Right lobe of liver (tissue), 6 donors: Measurements from ENCODE around the gene LRRC53. TPM values are rescaled to one million over a fixed set of nuclear protein-coding genes. Genes with fewer than 3 reads are reported as not detected.

Source experiments
- ATAC-seq, 4 donors: fragments of 200-7000 bp; cut with Tn5 transposase; one replicate each; pipeline ENCODE4 v1.9.1; 2020; ENCODE audit warnings: mild to moderate bottlenecking in 4 of 4, moderate library complexity in 4 of 4
- DNase-seq, 3 donors: peaks; one replicate each; pipeline ENCODE4 v3.0.0-alpha.2; 2020
- H3K27ac ChIP-seq, 3 donors: fragments of 200-600 bp; one replicate each; pipeline ENCODE4 v1.8.0; 2022
- H3K27me3 ChIP-seq, 2 donors: fragments of 200-600 bp; one replicate each; pipeline ENCODE4 v1.8.0; 2022
- H3K36me3 ChIP-seq, 4 donors: fragments of 200-600 bp; sonication (generic) in 1 of 4; one replicate each; pipeline versions ENCODE4 v1.5.1 to v1.8.0; 2017 to 2022; ENCODE audit warnings: control low read depth in 1 of 4
- H3K4me1 ChIP-seq, 4 donors: fragments of 200-600 bp; sonication (generic) in 1 of 4; one replicate each; pipeline versions ENCODE4 v1.5.1 to v1.8.0; 2017 to 2022; ENCODE audit warnings: control low read depth in 1 of 4
- H3K4me3 ChIP-seq, 3 donors: fragments of 200-600 bp; one replicate each; pipeline ENCODE4 v1.8.0; 2022
- H3K9me3 ChIP-seq, 4 donors: fragments of 200-600 bp; sonication (generic) in 1 of 4; one replicate each; pipeline versions ENCODE4 v1.5.1 to v1.8.0; 2017 to 2022; ENCODE audit warnings: control low read depth in 1 of 4
- POLR2A ChIP-seq: fragments of 450-650 bp; IDR thresholded peaks from one replicate; pipeline ENCODE4 v1.6.1; 2017; ENCODE audit warnings: antibody characterized with exemption, mild to moderate bottlenecking
- WGBS: methylation state at CpG from one replicate; pipeline ENCODE4 v1.1.6; 2018; ENCODE audit warnings: low coverage, low lambda C conversion rate; ENCODE audit not compliant: insufficient coverage; ENCODE audit errors: missing lambda C conversion rate; 5-methylcytosine and 5-hydroxymethylcytosine counted together
- intact Hi-C, 2 donors: fragments of 100-400 bp; cut with DNase I; formaldehyde crosslinking; loops; one replicate each; pipeline versions ENCODE4 v1.11.2 to v1.14.1; 2022
- total RNA-seq, 6 experiments: library from RNA; depleted of rRNA in 2 of 6; stranded (reverse); fragments of >200 nt in 2 of 6; fragmentation: NEBNext Ultra II Directional in 3 of 6; extraction: Animal tissue kit (Norgen Biotek cat#: 25700) in 3 of 6; gene quantifications; one replicate each; pipeline versions ENCODE4 v1.1.0 to v1.2.4, GENCODE V29; 2016 to 2023
- TF ChIP-seq, protein P1 (sequence below), 4 donors: fragments of 200-600 bp in 3 of 4; fragments of 450-650 bp in 1 of 4; IDR thresholded peaks; one replicate each; pipeline versions ENCODE4 v1.5.1 to v1.8.0; 2016 to 2022; ENCODE audit warnings: antibody characterized with exemption in 4 of 4, mild to moderate bottlenecking in 2 of 4
- donor health status: DM: no; HTN: yes; CAD: no.
- donor health status: DM: no; HTN: no; CAD: no.
- donor health status: DM: no; HTN: no; CAD: no.
- donor health status: DM: no; HTN: yes; CAD: no.
- donor health status: DM: no; HTN: yes; CAD: no.

LRRC53 gene
- total RNA-seq, 6 experiments from 2014 or later, result not detected

DNA sequence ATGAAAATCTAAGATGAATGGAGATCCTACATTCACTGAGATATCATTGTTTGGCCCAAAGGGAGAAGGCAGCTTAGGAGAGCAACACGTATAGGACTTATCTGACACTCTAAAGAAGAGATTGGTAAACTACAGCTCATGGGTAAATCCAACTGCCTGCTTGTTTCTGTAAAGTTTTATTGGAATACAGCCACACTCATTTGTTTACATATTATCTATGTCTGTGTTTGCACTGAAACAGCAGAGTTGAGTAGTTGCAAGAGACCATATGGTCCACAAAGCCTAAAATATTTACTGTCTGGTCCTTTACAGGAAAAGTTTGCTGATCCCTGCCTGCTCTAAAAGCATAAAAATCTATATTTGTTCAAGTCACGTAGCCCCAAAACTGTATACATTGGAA lies 14.3 kb upstream of the LRRC53 start:
- TF ChIP-seq POLR2A, result no peak
- TF ChIP-seq, protein P1, sequence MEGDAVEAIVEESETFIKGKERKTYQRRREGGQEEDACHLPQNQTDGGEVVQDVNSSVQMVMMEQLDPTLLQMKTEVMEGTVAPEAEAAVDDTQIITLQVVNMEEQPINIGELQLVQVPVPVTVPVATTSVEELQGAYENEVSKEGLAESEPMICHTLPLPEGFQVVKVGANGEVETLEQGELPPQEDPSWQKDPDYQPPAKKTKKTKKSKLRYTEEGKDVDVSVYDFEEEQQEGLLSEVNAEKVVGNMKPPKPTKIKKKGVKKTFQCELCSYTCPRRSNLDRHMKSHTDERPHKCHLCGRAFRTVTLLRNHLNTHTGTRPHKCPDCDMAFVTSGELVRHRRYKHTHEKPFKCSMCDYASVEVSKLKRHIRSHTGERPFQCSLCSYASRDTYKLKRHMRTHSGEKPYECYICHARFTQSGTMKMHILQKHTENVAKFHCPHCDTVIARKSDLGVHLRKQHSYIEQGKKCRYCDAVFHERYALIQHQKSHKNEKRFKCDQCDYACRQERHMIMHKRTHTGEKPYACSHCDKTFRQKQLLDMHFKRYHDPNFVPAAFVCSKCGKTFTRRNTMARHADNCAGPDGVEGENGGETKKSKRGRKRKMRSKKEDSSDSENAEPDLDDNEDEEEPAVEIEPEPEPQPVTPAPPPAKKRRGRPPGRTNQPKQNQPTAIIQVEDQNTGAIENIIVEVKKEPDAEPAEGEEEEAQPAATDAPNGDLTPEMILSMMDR (IDR thresholded peaks at IDR 0.05), result no peak
- no peak overlapping the region for H3K27ac ChIP-seq
- no peaks in the 10 kb centered on the region for H3K4me1 ChIP-seq
- 49% methylated on average over 2 of the region's 2 CpGs for WGBS
- H3K27me3 ChIP-seq, result no peaks in the 10 kb centered on the region
- ATAC-seq, result peak in 2 of 4 donors; percentile 45 to 52
- no peak overlapping the region for H3K4me3 ChIP-seq
- DNase-seq, result no peak
- intact Hi-C loops, result no loop called here
- H3K9me3 ChIP-seq, result no peaks in the 10 kb centered on the region
- no peaks in the 10 kb centered on the region for H3K36me3 ChIP-seq

DNA sequence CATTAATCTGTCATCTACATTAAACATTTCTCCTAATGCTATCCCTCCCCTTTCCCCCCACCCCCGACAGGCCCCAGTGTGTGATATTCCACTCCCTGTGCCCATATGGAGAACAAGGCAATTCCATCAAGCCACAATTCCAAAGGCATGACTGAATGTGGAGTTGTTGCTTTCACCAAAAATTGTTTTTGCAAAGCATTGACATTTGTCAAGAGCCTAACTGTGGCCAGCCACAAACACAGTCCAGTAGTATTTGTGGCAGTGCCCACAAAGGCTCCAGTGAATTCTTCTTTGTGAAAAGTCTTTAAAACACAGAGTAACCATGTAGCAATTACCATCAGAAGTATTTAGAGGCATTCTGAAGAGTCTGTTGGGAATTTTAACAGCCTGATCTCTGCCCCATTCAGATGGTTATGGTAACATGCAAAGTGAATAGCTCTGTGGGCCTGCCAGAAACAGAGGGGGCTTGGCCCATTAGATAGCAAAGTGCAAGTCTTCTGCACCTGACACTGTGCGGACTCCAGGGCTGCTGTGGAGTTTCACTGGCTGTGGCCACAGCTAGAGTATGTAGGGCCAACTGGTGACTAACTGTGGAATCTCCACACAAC lies 11.6 kb upstream of the LRRC53 start:
- no peaks in the 10 kb centered on the region for H3K36me3 ChIP-seq
- TF ChIP-seq POLR2A, result no peak
- TF ChIP-seq, protein P1 (IDR thresholded peaks at IDR 0.05), result no peak
- no peak overlapping the region for H3K4me3 ChIP-seq
- no peaks in the 10 kb centered on the region for H3K4me1 ChIP-seq
- no peaks in the 10 kb centered on the region for H3K27me3 ChIP-seq
- ATAC-seq (no peak), DNase-seq (no peak)
- 20% methylated on average over 2 of the region's 2 CpGs for WGBS
- no peak overlapping the region for H3K27ac ChIP-seq
- intact Hi-C loops, result no loop called here
- H3K9me3 ChIP-seq, result no peaks in the 10 kb centered on the region

DNA sequence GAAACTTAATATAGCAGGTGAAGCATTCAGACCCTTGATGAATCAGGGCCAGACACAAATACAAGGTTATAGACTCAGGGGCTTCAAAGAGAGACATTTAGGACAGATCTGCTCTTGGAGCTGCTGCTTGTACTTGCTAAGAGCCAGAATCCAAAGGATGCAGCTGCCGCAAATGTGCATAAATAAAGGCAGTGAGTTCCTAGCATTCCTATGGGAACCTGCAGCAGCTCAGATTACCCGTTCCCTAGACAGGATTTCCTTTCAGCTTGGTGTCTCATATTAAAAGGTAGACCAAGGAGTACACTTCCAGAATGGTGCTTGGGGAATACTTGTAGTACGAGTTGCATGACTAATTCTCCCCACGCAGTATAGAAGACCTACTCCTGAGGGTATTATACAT lies 9.7 kb upstream of the LRRC53 start:
- Histone ChIP-seq H3K9me3 (no peaks in the 10 kb centered on the region), H3K4me1 (no peaks in the 10 kb centered on the region), H3K27ac (no peak overlapping the region), H3K27me3 (no peaks in the 10 kb centered on the region), H3K4me3 (no peak overlapping the region), H3K36me3 (no peaks in the 10 kb centered on the region)
- TF ChIP-seq, protein P1 (IDR thresholded peaks at IDR 0.05), result no peak
- TF ChIP-seq POLR2A, result no peak
- intact Hi-C loops, result no loop called here
- 45% methylated on average over 4 of the region's 4 CpGs for WGBS
- DNase-seq, result no peak
- no peak for ATAC-seq

DNA sequence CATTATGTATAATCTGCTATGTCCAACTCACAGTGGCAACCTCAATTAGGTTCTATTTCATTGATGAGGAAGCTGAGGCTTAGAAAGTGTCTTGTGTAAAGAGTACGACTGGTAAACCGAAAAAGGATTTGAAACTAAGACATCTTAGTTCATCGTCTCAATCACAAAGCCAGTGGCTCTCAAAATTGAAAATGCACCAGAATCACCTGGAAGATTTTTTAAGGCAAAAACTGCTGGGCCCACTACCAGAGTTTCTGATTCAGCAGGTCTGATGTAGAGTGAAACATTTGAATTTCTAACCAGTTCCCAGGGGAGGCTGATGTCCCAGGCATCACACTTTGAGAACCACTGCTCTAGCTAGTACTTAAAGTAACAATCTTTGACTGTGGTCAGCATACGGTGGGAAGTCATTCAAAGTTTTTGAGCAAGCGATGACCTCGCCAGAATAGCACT lies 5.2 kb upstream of the LRRC53 start:
- Histone ChIP-seq H3K9me3 (no peaks in the 10 kb centered on the region), H3K4me3 (no peak overlapping the region), H3K4me1 (no peaks in the 10 kb centered on the region), H3K36me3 (no peaks in the 10 kb centered on the region), H3K27me3 (no peaks in the 10 kb centered on the region), H3K27ac (no peak overlapping the region)
- 62% methylated on average over 6 of the region's 6 CpGs for WGBS
- intact Hi-C loops, result no loop called here
- DNase-seq, result no peak
- no peak for ATAC-seq
- TF ChIP-seq, protein P1 (IDR thresholded peaks at IDR 0.05), result no peak
- no peak for TF ChIP-seq POLR2A
